ENCODE measurements around the gene STARD3. TPM values are rescaled to one million over a fixed set of nuclear protein-coding genes. Genes with fewer than 3 reads are reported as not detected.

The STARD3 gene
- polyA plus RNA-seq, 3 donors = 42.7 to 60.8 (median 46.6) TPM

DNA sequence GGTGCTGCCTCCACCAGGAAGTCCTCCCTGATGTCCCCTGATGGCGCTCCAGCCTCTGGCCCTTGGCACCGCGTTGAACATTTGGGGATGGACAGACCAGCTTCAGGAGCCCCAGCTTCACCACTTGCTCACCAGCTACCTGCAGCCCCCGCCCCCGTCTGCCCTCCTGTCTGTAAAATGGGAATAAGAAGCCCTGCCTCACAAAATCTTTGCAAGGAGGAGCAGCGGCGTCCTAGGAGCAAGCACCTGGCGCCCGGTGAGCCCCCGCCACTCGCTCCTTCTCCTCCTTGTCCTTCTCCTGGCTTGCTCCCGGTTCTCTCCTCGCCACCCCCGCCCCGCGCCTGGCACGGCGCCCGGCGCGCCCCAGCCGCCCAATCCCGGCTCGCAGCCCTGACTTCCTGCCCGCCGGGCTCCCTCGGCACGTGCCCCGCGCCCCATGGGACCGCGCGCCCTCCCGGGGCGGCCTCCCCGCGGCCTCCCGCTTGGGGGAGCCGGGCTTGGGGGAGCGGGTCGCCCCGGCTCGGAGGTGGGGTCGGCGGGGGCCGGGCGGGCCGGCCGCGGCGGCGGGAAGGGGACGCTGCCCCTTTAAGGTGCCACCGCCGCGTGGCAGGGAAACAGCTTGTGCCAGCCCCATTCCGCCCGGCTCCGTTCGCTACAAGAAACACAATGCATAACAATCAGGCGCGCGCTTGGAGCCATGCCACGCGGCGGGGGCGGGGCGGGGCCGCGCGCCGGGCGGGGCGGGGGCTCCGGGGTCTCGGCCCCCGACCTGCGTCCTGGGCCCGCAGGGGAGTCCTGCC, 19.3 kb upstream of the STARD3 start:
- no peak overlapping the region for H3K27ac ChIP-seq (ENCODE audit: low read depth, low read length)
- WGBS, 3 donors = 1 to 2% (median 1%) methylated on average over 69 to 79 of the region's 79 CpGs

DNA sequence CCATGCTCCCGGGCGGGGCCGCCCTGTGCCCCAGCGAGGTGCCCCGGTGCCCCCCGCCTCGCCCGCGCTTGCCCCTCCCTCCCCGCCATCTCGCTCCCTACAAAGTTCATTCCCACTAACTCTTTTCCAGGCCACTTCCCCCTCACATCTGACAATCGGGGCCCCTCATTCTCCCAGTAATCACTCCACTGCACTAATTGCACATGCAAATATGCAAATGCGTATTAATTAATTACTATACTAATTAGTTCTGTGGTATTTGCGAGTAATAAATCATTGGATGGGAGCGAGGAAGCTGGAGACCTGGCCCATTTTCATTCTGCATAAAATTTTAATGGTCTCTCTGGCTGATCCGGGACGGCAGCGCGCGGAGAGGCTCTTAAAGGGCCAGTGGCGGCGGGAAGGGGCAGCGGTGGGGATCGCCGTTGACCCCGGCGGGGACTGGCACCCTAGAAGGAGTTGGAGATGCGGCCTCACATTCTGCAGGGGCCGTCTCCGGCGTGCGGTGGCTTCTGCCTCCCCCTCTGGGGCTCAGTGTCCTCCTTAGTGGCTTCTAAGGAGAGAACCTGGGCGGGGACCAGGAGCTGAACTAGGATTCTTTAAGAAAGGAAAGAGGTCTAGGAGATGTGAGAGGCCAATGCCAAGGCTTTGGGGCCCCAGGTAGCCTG, 18.6 kb upstream of the STARD3 start:
- 2 to 5% (median 4%) methylated on average over 30 to 33 of the region's 33 CpGs for WGBS, 3 donors

DNA sequence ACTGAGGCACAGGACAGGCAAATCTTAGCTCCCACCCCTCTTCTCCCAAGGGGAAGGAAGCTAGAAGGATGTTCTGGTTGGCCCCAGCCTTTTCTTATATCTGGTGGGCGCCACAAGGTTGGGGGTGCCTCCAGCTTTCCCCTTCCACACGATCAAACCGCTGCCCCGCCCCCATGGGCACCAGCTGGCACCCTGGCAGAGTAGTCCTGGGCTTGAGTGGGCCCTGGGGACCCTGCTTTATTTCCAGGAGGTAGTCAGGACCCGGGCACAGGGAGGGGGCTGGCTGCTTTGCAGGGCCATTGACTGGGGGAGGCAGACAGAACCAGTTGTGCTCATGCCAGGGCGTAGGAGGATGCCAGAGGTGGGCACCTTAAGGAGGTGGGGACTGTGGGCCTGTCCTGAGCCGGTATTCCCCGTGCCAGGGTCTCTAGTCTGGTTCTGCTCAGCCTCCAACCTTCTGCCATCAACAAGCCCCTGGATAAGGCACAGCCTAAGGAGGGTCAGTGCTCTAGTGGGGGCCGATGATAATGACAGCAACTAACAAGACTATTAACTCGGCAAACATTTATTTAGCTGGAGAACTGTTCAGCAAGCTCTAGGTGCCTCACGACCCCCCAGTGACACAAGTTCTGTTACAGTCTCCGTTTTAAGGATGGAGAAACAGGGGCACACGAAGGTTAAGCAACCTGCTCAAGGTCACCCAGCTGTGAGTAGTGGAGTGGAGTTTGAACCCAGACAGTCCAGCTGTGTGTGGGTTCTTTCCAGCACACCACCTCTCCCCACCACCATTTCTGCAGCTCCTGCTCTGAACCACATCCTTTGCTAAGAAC, 17.8 kb upstream of the STARD3 start:
- no peak overlapping the region for H3K27ac ChIP-seq (ENCODE audit: low read depth, low read length)
- WGBS, 3 donors = 51 to 55% (median 53%) methylated on average over 11 to 13 of the region's 13 CpGs

More for the DNA sequence above, 18.6 kb upstream of the STARD3 start:
- no peak overlapping the region for H3K27ac ChIP-seq (ENCODE audit: low read depth, low read length)

DNA sequence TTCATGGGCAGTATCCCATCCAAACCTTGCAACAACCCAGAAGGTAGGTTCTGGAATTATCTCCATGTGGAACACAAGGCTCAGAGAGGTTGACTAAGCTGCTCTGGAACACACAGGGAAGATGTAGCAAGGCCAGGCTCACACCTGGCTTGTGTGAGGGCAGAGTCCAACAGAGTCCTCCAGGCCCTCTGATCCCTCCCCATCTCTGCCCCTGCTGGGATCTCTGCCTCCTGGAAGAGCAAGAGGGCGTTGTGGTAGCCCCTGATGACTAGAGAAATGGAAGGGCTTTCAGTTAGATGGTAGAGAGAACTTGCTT, 17.2 kb upstream of the STARD3 start:
- no peak overlapping the region for H3K27ac ChIP-seq (ENCODE audit: low read depth, low read length)
- WGBS, 3 donors = 38 to 61% (median 58%) methylated on average over 1 of the region's 1 CpG

DNA sequence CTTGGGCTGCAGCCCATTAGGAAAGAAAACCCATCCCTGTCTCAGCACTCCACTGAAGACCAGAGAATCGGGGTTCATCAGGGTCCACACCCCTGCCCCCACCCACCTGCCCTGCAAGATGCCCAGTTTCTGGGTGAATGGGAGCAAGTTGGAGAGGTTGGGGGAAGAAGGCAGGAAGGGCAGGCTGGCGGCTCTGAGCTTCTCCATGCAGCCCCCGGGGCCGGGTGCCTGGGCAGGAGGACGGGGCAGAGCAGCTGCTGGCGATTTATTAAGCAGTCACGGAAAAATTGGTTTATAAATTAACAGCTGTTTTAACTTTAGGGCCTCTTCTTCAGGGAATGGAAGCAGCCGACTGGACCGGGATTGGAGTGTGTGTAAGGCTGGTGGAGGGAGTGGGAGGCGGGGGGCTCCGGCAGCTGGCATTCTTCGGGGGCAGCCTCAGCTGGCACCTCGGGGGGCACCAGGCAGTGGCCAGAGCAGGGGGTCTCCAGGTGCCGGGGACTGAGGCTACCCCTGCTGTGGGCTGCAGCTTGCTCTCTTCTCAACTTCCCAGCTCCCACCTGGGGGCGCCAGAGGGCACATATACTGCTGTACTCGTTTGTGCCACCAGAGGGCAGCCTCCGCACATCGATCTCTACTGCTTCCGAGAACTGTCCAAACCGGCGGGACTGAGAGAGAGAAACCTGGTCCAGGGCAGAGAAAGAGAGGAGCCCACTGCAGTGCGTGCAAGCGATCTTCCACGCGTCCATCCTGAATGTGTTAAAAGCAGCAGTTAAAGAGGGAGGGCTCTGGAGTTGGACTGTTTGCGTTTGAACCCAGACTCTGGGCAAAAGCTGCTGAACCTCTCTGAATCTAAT, 15.2 kb upstream of the STARD3 start:
- no peak overlapping the region for H3K27ac ChIP-seq (ENCODE audit: low read depth, low read length)
- WGBS, 3 donors = 10 to 11% (median 10%) methylated on average over 26 of the region's 26 CpGs

DNA sequence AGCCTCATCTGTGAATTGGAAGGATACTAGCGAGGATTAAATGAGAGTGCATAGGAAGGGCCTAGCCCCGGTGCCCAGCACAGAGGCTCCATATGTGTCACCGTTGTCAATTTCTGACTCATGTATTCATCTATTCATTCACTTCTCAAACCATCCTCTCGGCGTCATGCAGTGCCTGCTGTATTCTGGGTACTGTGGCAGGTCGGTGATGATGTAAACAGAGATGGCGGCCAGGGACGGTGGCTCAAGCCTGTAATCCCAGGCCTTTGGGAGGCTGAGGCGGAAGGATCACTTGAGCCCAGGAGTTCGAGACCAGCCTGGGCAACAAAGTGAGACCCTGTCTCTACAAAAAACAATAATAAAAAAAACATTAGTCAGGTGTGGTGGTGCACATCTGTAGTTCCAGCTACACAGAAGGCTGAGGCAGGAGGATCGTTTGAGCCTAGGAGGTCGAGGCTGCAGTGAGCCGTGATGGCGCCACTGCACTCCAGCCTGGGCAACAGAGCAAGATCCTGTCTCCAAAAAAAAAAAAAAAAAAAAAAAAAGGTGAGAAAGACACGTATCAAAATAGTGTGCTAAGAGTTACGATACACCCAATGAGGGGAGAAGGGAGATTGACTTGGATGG, 14.5 kb upstream of the STARD3 start:
- 52 to 58% (median 57%) methylated on average over 16 of the region's 16 CpGs for WGBS, 3 donors
- H3K27ac ChIP-seq (ENCODE audit: low read depth, low read length) = no peak overlapping the region

DNA sequence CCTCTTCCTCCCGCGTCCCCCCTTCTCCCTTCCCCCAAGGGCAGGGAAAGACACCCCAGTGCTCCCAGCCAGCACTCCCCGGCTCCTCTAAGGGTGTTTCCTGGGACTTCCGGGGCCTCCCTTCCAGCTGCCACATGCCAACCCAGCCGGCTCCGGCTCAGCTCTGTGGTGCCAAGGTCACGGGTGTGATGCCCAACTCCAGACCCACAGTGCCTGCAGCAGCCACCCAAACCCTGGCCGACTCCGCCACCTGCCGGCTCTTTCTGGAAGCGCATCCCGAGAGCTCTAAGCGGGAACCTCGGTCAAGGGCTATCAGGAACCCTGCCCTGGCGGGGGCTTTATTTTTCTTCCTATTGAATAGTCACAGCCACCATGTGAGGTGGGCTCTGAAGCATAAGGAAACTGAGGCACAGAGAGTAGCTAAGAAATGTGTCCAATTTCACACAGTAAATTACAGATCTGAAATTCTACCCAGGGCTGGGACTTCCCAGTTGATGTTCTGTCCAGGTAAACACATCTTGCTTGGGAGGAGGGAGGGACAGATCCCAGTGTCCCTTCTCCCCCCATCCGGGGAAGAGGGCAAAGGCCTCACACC, 13.5 kb upstream of the STARD3 start:
- WGBS, 3 donors = 2 to 6% (median 5%) methylated on average over 13 to 16 of the region's 16 CpGs

DNA sequence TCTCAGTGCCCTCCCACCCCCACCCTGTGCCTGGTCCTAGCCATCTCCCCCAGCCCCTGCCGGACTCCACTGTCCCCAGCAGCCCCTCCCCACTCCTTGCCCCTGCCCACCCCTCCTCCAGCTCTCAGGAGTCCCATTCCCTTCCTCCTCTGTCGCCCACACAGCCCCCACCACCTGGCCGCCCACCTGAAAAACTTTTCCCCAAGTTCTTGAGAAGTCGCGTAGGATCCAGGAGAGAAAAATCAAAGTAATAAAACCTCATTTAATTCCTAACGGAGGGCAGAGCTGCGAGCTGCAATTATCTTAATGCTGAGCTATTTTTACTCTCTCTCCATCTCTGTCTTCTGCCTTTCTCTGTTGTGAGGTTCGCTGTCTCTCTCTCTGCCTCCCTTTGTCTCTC, 12.6 kb upstream of the STARD3 start:
- 73 to 85% (median 85%) methylated on average over 8 of the region's 8 CpGs for WGBS, 3 donors
- no peak overlapping the region for H3K27ac ChIP-seq (ENCODE audit: low read depth, low read length)

More for the DNA sequence above, 13.5 kb upstream of the STARD3 start:
- H3K27ac ChIP-seq (ENCODE audit: low read depth, low read length) = no peak overlapping the region

DNA sequence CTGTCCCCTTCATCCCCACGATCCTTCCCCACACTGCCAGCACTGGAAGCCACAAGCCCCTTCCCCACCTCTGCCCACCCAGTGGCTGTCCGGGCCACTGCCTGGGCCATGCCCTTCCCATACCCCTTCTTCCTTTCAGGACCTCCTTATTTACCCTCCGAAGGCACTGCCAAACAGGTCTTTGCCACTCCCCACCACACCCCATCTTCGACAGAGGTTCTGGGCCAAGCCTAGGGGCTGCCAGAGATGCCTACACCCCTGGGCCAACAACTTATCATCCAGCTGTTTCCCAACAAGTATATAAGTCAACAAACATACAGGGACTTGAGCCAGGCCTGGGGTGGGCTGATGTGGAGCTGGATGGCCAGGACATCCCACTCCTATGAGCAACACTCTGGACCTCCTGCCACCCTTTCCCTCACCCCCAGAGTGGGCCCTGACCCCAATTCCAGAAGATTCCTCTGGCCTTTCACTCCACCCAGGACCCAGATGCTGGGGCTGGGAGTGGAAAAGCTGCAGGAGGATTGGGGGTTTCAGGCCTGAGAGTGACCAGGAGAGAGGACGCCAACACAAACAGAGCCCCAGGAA, 11.7 kb upstream of the STARD3 start:
- 59 to 74% (median 65%) methylated on average over 4 to 5 of the region's 5 CpGs for WGBS, 3 donors
- H3K27ac ChIP-seq (ENCODE audit: low read depth, low read length) = no peak overlapping the region

DNA sequence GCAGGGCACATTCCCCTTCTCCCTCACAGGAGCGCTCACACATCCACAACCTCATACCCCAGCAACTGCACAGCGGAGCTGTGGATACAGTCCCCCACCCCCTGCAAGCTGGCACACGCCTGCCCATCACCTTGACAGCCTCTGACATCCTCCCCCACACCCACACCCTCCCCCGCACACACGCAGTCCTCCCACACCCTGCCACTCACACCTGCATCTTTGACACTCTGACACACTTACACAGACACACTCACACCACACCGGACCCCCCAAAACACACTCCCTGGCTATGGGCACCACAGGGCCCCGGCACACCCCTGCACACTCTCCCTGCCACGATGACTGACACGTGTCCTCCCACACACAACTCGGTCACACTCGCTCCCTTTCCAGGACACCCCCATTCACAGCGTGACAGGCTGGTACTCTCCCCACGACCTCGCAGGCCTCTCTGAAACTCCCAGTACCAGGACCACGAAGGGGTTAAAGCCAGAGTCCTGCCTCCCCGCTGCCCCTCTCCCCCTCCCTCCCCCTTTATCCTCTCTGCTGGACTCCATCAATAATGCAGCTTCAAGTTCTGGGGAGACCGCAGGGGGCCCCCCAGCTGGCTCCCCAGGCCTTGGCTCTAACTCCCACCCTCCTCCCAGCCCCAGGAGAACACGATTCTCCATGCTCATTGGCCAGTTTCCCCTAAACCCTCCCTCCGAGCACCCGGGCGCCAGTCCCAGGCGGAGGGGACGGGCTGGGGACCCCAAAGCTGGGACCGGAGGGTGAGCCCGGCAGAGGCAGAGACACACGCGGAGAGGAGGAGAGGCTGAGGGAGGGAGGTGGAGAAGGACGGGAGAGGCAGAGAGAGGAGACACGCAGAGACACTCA, 10.5 kb upstream of the STARD3 start, which contains the start of gene PPP1R1B:
Gene PPP1R1B, plus strand, starts transcription at position 782 of the 876 bp plus-strand sequence. CDS start 441 bp downstream, outside the sequence.
- WGBS, 3 donors = 13 to 17% (median 15%) methylated on average over 29 of the region's 29 CpGs
- no peak within 1 kb of the TSS for H3K27ac ChIP-seq (ENCODE audit: low read depth, low read length)

DNA sequence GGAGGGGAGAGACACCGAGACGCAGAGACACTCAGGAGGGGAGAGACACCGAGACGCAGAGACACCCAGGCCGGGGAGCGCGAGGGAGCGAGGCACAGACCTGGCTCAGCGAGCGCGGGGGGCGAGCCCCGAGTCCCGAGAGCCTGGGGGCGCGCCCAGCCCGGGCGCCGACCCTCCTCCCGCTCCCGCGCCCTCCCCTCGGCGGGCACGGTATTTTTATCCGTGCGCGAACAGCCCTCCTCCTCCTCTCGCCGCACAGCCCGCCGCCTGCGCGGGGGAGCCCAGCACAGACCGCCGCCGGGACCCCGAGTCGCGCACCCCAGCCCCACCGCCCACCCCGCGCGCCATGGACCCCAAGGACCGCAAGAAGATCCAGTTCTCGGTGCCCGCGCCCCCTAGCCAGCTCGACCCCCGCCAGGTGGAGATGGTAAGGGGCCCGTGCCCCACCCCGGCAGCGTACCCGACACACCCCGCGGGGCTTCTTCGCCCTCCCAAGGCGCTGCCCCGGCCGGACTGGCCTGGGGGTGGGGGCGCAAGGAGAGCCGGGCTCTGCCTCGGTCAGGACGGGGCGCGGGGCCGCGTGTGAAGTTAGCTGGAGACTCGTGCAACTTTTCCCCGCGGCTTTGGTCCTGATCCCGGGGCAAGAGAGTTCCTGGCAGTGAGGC, 9.8 kb upstream of the STARD3 start:
- WGBS, 3 donors = 4 to 6% (median 5%) methylated on average over 40 to 71 of the region's 72 CpGs
- H3K27ac ChIP-seq (ENCODE audit: low read depth, low read length) = no peak overlapping the region

DNA sequence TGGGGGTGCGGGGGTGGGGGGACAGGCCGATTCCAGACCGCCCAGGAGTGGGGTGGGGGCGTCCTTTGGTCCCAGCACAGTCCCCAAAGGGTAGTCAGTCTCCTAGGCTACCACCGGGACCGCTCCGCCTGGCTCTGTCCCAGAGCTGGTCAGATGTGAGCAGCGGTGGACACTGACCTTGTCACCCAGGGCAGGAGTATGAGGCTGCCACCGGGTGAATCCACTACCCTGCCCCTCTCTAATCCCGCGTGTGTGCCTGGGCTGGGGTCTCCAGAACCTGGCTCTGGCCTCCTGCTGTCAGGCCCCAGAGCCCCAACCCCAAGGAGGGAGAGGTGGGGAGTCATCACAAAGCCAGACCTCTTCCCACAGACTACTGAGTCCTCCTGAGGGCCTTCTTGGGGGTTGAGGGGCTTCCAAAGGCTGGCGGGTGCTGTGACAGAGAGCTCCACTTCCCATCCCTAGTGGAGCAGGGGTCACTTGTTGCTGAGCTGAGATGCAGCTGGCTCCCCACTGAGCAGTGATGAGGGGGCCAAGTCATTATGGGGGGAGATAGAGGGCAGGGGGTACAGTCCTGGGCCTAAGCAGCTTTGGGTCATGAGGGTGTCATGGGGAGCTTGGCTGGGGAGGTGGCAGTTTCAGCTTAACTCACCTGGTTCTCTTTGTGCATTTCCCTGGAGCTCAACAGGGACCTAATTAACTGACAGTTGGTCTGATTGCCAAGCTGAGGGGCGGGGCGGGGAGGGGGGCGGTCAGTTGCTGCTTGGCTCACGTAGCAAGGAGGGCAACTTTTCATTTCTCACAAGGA, 9.0 kb upstream of the STARD3 start:
- no peak overlapping the region for H3K27ac ChIP-seq (ENCODE audit: low read depth, low read length)
- WGBS, 3 donors = 41 to 58% (median 54%) methylated on average over 16 of the region's 16 CpGs

DNA sequence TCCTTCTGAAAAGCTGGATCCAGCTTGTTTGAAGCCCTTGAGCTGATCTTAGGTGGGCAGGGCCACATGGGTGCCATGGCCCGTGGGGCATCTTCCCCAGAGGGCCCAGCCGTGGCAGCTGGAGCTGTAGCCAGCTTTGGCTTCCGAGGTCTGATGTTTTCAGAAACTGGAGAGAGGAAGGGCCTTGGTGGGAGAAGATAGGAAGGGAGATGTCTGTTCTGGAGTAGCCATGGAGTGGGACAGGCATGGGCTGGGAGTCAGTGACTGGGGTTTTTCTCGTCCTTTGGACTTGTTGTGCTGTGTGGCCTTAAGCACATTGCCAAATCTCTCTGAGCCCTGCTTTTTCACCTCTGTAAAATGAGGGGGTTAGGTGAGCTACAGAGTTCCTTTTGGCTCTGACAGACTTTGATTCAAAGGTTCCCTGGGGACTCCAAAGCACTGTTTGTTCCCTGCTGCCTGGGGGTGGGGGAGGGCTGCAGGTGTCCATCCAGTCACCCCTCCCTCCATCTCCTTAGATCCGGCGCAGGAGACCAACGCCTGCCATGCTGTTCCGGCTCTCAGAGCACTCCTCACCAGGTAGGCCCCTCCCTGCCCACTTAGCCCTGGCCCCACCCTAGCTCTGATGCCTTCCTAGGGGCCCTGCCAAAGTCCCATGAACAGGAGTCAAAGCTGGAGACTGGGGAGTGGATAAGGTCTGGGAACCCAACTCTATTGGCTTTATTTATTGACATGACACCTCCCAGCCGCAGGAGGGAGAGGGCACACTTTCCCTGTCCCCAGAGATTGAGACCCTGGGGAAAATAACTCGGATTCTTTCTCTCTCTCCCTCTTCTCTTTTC, 8.1 kb upstream of the STARD3 start:
- no peak overlapping the region for H3K27ac ChIP-seq (ENCODE audit: low read depth, low read length)
- 50 to 67% (median 67%) methylated on average over 10 of the region's 10 CpGs for WGBS, 3 donors

DNA sequence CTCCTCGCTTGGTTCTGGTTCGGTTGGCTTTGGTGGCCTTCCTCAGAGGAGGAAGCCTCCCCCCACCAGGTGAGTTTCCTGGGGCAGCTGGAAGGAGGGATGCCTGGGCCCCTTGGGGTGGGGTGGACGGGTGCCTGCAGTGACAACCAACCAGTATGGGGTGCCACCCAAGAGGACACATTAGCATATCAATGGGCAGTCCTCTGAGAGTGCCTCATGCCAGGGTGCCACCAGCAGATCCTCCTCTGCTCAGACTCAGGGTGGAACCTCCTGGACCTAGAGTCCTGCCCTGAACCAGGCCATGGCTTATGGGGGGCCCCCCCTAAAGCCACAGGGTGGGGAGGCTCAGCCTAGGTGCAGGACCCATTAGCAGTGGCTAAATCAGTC, 7.5 kb upstream of the STARD3 start:
- no peak overlapping the region for H3K27ac ChIP-seq (ENCODE audit: low read depth, low read length)
- 46 to 59% (median 55%) methylated on average over 3 of the region's 3 CpGs for WGBS, 3 donors

All from adipose tissue (tissue), 3 donors.